HepG2 (cell line): ENCODE results near the gene CAPRIN1. TPM values are rescaled to one million over a fixed set of nuclear protein-coding genes. Genes with fewer than 3 reads are reported as not detected.

Source experiments
- ARNT2 ChIP-seq: sonication (generic); formaldehyde crosslinking; IDR thresholded peaks from 2 replicates; pipeline ENCODE4 v1.8.0; 2022; ENCODE audit warnings: mild to moderate bottlenecking, low read depth, missing genetic modification reagents, moderate library complexity
- FOXK1 ChIP-seq: sonication (generic); formaldehyde crosslinking; IDR thresholded peaks from 2 replicates; pipeline ENCODE4 v1.4.0; 2020; ENCODE audit warnings: low read depth, missing genetic modification reagents, borderline replicate concordance
- KAT8 ChIP-seq: IDR thresholded peaks from 2 replicates; pipeline ENCODE4 v1.6.1; 2016; ENCODE audit warnings: missing genetic modification reagents, missing compliant biosample characterization
- KDM2A ChIP-seq: sonication (generic); formaldehyde crosslinking; IDR thresholded peaks from 2 replicates; pipeline ENCODE4 v1.4.0; 2020; ENCODE audit warnings: low read depth, missing genetic modification reagents, borderline replicate concordance
- KDM4B ChIP-seq: sonication (generic); formaldehyde crosslinking; IDR thresholded peaks from 2 replicates; pipeline ENCODE4 v1.4.0; 2020; ENCODE audit warnings: missing genetic modification reagents
- NR3C1 ChIP-seq: sonication (generic); formaldehyde crosslinking; IDR thresholded peaks from 2 replicates; pipeline ENCODE4 v1.4.0; 2020; ENCODE audit warnings: missing genetic modification reagents
- TOE1 ChIP-seq: sonication (generic); formaldehyde crosslinking; IDR thresholded peaks from 2 replicates; pipeline ENCODE4 v1.4.0; 2020; ENCODE audit warnings: mild to moderate bottlenecking, missing genetic modification reagents
- ZBTB38 ChIP-seq: sonication (generic); formaldehyde crosslinking; IDR thresholded peaks from 2 replicates; pipeline ENCODE4 v1.5.1; 2020; ENCODE audit warnings: mild to moderate bottlenecking, missing genetic modification reagents
- ZNF207 ChIP-seq: fragments of 450-650 bp; IDR thresholded peaks from 2 replicates; pipeline ENCODE4 v1.6.1; 2016; ENCODE audit warnings: antibody characterized with exemption, borderline replicate concordance
- ZNF562 ChIP-seq: sonication (generic); formaldehyde crosslinking; IDR thresholded peaks from 2 replicates; pipeline ENCODE4 v1.8.0; 2022; ENCODE audit warnings: missing genetic modification reagents, borderline replicate concordance
- ZNF644 ChIP-seq: IDR thresholded peaks from 2 replicates; pipeline ENCODE4 v1.6.1; 2016; ENCODE audit warnings: low read depth
- polyA plus RNA-seq, 8 experiments: library from polyadenylated mRNA; depleted of rRNA in 3 of 8; stranded (reverse) in 7 of 8; unstranded in 1 of 8; fragments of >200 nt; fragmentation: Illumina TruSeq in 4 of 8; extraction: Trizol in 4 of 8; gene quantifications; 2 replicates each; pipeline versions ENCODE4 v1.2.1 to v1.2.3, GENCODE V29; 2011 to 2016; ENCODE audit warnings: low read depth in 4 of 8, missing spikeins in 1 of 8, mixed read lengths in 1 of 8; ENCODE audit not compliant: insufficient read depth in 1 of 8
- total RNA-seq, 5 experiments: library from RNA; depleted of rRNA; stranded (reverse); fragments of >200 nt; fragmentation: Illumina TruSeq; extraction: Trizol; gene quantifications; 2 replicates each; pipeline ENCODE4 v1.2.3, GENCODE V29; 2016; ENCODE audit warnings: low read depth in 1 of 5
- TF ChIP-seq, protein P1 (sequence below): sonication (generic); formaldehyde crosslinking; IDR thresholded peaks from 2 replicates; pipeline ENCODE4 v1.5.0; 2020; ENCODE audit warnings: missing genetic modification reagents
- TF ChIP-seq, protein P2 (sequence below): sonication (generic); formaldehyde crosslinking; IDR thresholded peaks from 2 replicates; pipeline ENCODE4 v1.4.0; 2020; ENCODE audit warnings: mild to moderate bottlenecking, missing genetic modification reagents
- TF ChIP-seq, protein P3 (sequence below): sonication (generic); formaldehyde crosslinking; IDR thresholded peaks from 2 replicates; pipeline ENCODE4 v1.4.0; 2020; ENCODE audit warnings: mild to moderate bottlenecking, missing genetic modification reagents
- TF ChIP-seq, protein P4 (sequence below): sonication (generic); formaldehyde crosslinking; IDR thresholded peaks from 2 replicates; pipeline ENCODE4 v1.4.0; 2020; ENCODE audit warnings: mild to moderate bottlenecking, low read depth, missing genetic modification reagents
- TF ChIP-seq, protein P5 (sequence below): IDR thresholded peaks from 2 replicates; pipeline ENCODE4 v1.6.1; 2012; ENCODE audit warnings: low read depth, low read length, improper control_type of control experiment
- TF ChIP-seq, protein P6 (sequence below): sonication (generic); formaldehyde crosslinking; IDR thresholded peaks from 2 replicates; pipeline ENCODE4 v1.4.0; 2020; ENCODE audit warnings: missing genetic modification reagents, borderline replicate concordance

CAPRIN1 gene
- total and polyA plus RNA-seq, 2 of the 13 experiments (the other 11 are each of a cell fraction or from before 2014, with no cell fraction given), result 114 to 162 TPM

DNA sequence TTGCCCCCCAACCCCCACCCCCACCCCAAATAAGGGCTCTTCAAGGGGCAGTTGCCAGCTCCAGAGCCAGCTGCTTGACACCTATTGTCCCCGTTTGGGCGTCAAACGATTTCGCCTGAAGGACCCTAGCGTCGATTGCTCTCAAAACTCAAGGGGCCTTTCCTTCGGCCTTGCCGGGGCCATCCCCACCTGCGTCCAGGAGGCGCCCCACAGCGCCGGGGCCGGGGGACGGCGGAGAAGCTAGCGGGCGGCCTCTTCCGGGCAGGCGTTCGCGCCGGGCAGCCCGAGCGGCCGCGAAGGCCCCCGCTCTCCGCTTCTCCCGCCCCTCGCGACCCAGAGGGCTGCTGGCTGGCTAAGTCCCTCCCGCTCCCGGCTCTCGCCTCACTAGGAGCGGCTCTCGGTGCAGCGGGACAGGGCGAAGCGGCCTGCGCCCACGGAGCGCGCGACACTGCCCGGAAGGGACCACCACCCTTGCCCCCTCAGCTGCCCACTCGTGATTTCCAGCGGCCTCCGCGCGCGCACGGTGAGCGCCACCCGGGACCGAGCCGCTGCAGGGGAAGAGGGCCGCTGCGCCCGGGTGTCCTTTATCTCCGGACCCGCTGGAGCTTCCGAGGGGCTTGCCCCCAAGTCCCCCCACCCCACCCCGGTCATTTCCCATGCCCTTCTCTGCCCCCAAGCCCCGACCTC lies at the start of gene CAPRIN1 (continued):
- TF ChIP-seq, protein P1, sequence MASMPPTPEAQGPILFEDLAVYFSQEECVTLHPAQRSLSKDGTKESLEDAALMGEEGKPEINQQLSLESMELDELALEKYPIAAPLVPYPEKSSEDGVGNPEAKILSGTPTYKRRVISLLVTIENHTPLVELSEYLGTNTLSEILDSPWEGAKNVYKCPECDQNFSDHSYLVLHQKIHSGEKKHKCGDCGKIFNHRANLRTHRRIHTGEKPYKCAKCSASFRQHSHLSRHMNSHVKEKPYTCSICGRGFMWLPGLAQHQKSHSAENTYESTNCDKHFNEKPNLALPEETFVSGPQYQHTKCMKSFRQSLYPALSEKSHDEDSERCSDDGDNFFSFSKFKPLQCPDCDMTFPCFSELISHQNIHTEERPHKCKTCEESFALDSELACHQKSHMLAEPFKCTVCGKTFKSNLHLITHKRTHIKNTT (CRISPR knock-in tag), result no peak
- no peak for TF ChIP-seq TOE1
- no peak for TF ChIP-seq FOXK1 (CRISPR knock-in tag)
- no peak for TF ChIP-seq NR3C1 (CRISPR knock-in tag)
- TF ChIP-seq ARNT2 (CRISPR knock-in tag), result no peak
- no peak for TF ChIP-seq ZNF562
- peak; percentile 73 for TF ChIP-seq KAT8 (CRISPR knock-in tag)
- TF ChIP-seq KDM4B (CRISPR knock-in tag), result no peak
- TF ChIP-seq, protein P2, sequence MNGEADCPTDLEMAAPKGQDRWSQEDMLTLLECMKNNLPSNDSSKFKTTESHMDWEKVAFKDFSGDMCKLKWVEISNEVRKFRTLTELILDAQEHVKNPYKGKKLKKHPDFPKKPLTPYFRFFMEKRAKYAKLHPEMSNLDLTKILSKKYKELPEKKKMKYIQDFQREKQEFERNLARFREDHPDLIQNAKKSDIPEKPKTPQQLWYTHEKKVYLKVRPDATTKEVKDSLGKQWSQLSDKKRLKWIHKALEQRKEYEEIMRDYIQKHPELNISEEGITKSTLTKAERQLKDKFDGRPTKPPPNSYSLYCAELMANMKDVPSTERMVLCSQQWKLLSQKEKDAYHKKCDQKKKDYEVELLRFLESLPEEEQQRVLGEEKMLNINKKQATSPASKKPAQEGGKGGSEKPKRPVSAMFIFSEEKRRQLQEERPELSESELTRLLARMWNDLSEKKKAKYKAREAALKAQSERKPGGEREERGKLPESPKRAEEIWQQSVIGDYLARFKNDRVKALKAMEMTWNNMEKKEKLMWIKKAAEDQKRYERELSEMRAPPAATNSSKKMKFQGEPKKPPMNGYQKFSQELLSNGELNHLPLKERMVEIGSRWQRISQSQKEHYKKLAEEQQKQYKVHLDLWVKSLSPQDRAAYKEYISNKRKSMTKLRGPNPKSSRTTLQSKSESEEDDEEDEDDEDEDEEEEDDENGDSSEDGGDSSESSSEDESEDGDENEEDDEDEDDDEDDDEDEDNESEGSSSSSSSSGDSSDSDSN (CRISPR knock-in tag), result peak; percentile 99
- TF ChIP-seq, protein P3, sequence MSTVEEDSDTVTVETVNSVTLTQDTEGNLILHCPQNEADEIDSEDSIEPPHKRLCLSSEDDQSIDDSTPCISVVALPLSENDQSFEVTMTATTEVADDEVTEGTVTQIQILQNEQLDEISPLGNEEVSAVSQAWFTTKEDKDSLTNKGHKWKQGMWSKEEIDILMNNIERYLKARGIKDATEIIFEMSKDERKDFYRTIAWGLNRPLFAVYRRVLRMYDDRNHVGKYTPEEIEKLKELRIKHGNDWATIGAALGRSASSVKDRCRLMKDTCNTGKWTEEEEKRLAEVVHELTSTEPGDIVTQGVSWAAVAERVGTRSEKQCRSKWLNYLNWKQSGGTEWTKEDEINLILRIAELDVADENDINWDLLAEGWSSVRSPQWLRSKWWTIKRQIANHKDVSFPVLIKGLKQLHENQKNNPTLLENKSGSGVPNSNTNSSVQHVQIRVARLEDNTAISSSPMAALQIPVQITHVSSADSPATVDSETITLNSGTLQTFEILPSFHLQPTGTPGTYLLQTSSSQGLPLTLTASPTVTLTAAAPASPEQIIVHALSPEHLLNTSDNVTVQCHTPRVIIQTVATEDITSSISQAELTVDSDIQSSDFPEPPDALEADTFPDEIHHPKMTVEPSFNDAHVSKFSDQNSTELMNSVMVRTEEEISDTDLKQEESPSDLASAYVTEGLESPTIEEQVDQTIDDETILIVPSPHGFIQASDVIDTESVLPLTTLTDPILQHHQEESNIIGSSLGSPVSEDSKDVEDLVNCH (CRISPR knock-in tag), result 0 out of 2 replicates have a peak, but pooled peaks have one; percentile 65
- TF ChIP-seq KDM2A, result peak; percentile 81
- TF ChIP-seq, protein P4, sequence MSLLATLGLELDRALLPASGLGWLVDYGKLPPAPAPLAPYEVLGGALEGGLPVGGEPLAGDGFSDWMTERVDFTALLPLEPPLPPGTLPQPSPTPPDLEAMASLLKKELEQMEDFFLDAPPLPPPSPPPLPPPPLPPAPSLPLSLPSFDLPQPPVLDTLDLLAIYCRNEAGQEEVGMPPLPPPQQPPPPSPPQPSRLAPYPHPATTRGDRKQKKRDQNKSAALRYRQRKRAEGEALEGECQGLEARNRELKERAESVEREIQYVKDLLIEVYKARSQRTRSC, result no peak
- TF ChIP-seq ZNF207, result no peak
- TF ChIP-seq, protein P5, sequence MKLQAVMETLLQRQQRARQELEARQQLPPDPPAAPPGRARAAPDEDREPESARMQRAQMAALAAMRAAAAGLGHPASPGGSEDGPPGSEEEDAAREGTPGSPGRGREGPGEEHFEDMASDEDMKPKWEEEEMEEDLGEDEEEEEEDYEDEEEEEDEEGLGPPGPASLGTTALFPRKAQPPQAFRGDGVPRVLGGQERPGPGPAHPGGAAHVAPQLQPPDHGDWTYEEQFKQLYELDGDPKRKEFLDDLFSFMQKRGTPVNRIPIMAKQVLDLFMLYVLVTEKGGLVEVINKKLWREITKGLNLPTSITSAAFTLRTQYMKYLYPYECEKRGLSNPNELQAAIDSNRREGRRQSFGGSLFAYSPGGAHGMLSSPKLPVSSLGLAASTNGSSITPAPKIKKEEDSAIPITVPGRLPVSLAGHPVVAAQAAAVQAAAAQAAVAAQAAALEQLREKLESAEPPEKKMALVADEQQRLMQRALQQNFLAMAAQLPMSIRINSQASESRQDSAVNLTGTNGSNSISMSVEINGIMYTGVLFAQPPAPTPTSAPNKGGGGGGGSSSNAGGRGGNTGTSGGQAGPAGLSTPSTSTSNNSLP, result no peak
- TF ChIP-seq, protein P6, sequence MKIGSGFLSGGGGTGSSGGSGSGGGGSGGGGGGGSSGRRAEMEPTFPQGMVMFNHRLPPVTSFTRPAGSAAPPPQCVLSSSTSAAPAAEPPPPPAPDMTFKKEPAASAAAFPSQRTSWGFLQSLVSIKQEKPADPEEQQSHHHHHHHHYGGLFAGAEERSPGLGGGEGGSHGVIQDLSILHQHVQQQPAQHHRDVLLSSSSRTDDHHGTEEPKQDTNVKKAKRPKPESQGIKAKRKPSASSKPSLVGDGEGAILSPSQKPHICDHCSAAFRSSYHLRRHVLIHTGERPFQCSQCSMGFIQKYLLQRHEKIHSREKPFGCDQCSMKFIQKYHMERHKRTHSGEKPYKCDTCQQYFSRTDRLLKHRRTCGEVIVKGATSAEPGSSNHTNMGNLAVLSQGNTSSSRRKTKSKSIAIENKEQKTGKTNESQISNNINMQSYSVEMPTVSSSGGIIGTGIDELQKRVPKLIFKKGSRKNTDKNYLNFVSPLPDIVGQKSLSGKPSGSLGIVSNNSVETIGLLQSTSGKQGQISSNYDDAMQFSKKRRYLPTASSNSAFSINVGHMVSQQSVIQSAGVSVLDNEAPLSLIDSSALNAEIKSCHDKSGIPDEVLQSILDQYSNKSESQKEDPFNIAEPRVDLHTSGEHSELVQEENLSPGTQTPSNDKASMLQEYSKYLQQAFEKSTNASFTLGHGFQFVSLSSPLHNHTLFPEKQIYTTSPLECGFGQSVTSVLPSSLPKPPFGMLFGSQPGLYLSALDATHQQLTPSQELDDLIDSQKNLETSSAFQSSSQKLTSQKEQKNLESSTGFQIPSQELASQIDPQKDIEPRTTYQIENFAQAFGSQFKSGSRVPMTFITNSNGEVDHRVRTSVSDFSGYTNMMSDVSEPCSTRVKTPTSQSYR (CRISPR knock-in tag), result no peak
- TF ChIP-seq ZNF644 (CRISPR knock-in tag), result no peak
- TF ChIP-seq ZBTB38 (CRISPR knock-in tag), result peak; percentile 42; the same call in 1 of the 2 replicates
